ENCODE results near the gene SYCP2. TPM values are rescaled to one million over a fixed set of nuclear protein-coding genes. Genes with fewer than 3 reads are reported as not detected.

SYCP2 gene
- total RNA-seq, 1 experiment from 2014 or later: 0.70 TPM

- H3K27me3 Mint-ChIP-seq (ENCODE audit: low read depth): peaks cover 36% of the 10 kb centered on the region
- no peak overlapping the region for H2BK15ac ChIP-seq (ENCODE audit: low read depth, low read length)
- no peak overlapping the region for H2AFZ ChIP-seq (ENCODE audit: low read length)
- no peak overlapping the region for H3K56ac ChIP-seq (ENCODE audit: insufficient read length, low read depth, low read length)
- H3K23ac ChIP-seq (ENCODE audit: insufficient read length, low read depth, low read length): no peak overlapping the region
- H3K9me3 ChIP-seq (ENCODE audit: control insufficient read depth, low read depth, low read length): no peaks in the 10 kb centered on the region
- peak; percentile 23 for DNase-seq
- H3K27ac Mint-ChIP-seq: no peak overlapping the region
- no peak overlapping the region for H3K27ac ChIP-seq (ENCODE audit: insufficient read length, low read depth, low read length)
- H4K5ac ChIP-seq (ENCODE audit: insufficient read length, low read depth, low read length): no peak overlapping the region
- no peaks in the 10 kb centered on the region for H3K4me1 ChIP-seq (ENCODE audit: insufficient read depth, low read length)
- H3K9me3 Mint-ChIP-seq: peaks cover 0 to 3% of the 10 kb centered on the region in 2 experiments; a peak in 2 of 5 replicates
- H4K8ac ChIP-seq (replicated peaks; ENCODE audit: insufficient read length, low read depth, low read length): no peak overlapping the region
- no peak overlapping the region for H3K4me2 ChIP-seq (ENCODE audit: insufficient read depth, insufficient read length, low read length)
- H3K14ac ChIP-seq (ENCODE audit: insufficient read depth, low read length): no peak overlapping the region
- H3K79me1 ChIP-seq (ENCODE audit: insufficient read depth, low read depth, low read length, poor library complexity, severe bottlenecking): no peaks in the 10 kb centered on the region
- WGBS (ENCODE audit: extremely low coverage, insufficient read length, low lambda C conversion rate): no CpG with 5 or more reads among the region's 6 CpGs
- H3K9ac ChIP-seq (ENCODE audit: extremely low read depth, insufficient read length, low read length): no peak overlapping the region
- peaks cover 1% of the 10 kb centered on the region for H3K23me2 ChIP-seq (ENCODE audit: insufficient read length, low read depth, low read length, poor library complexity, severe bottlenecking)
- H2BK20ac ChIP-seq (ENCODE audit: low read depth, low read length, poor library complexity, severe bottlenecking): no peak overlapping the region
- no peak overlapping the region for H2BK120ac ChIP-seq (ENCODE audit: low read depth, low read length, poor library complexity, severe bottlenecking)
- no peak overlapping the region for H2AK5ac ChIP-seq (ENCODE audit: insufficient read length, low read length)
- TF ChIP-seq CTCF (conservative IDR thresholded peaks at IDR 0.05): no peak
- no peaks in the 10 kb centered on the region for H3K36me3 Mint-ChIP-seq (ENCODE audit: insufficient read depth in 1 of 3, low read depth in 3 of 3)
- H4K91ac ChIP-seq (ENCODE audit: insufficient read length, low read depth, low read length): no peak overlapping the region
- no peak overlapping the region for H2BK5ac ChIP-seq (ENCODE audit: insufficient read length, low read length)
- peaks cover 11 to 14% of the 10 kb centered on the region in 2 experiments for H3K4me1 Mint-ChIP-seq
- H3T11ph ChIP-seq (ENCODE audit: low read length): no peak overlapping the region
- H3K18ac ChIP-seq (ENCODE audit: insufficient read length, low read depth, low read length): no peak overlapping the region
- no peak overlapping the region for H3K4me3 Mint-ChIP-seq
- no peak overlapping the region for H2BK12ac ChIP-seq (ENCODE audit: insufficient read length, low read depth, low read length)
- H3K27me3 ChIP-seq (ENCODE audit: insufficient read depth, low read length): no peaks in the 10 kb centered on the region; the same call in 1 of the 2 replicates
- no peaks in the 10 kb centered on the region for H4K20me1 ChIP-seq (ENCODE audit: control insufficient read depth, insufficient read depth, insufficient read length)
- no peaks in the 10 kb centered on the region for H3K79me2 ChIP-seq (ENCODE audit: insufficient read depth, low read length)
- no peak overlapping the region for H3K4ac ChIP-seq (ENCODE audit: low read depth, low read length)
These were observed 96.7 kb downstream of the SYCP2 start for GRCh38 chr20:59836767-59837166.

All from H9 (cell line).